GM18517 (cell line): ENCODE data around the gene C1GALT1C1.

ENCODE experiments used
- ATAC-seq: cut with Tn5 transposase; IDR thresholded peaks from one replicate; pipeline ENCODE4 v1.9.1; 2021; ENCODE audit warnings: mild to moderate bottlenecking, moderate library complexity; ENCODE audit not compliant: unreplicated experiment

The C1GALT1C1 gene

GRCh38 chrX:120585702-120586101 is 44.2 kb downstream of the C1GALT1C1 start:
- no peak for ATAC-seq
